OCI-LY3 (cell line): ENCODE measurements around the gene NR0B2.
A peak's percentile ranks its signal among the peaks of the same experiment; 100 is the strongest.

Experiments
- H2AFZ ChIP-seq: fragments of 200-600, 300-600 bp; shearing (Covaris generic); 2 replicates; pipeline ENCODE4 v1.6.0; 2014; ENCODE audit warnings: antibody characterized with exemption, low read depth, low read length
- H3K27ac ChIP-seq: fragments of 200-600, 300-600 bp; sonication (generic); 2 replicates; pipeline ENCODE4 v1.5.1; 2014; ENCODE audit warnings: mild to moderate bottlenecking, low read length, moderate library complexity, mixed read lengths
- H3K27me3 ChIP-seq: fragments of 200-600, 300-600 bp; sonication (generic); 2 replicates; pipeline ENCODE4 v1.6.1; 2014; ENCODE audit warnings: low read depth, low read length, mixed read lengths
- H3K36me3 ChIP-seq: fragments of 200-600, 300-600 bp; sonication (generic); replicated peaks from 2 replicates; pipeline ENCODE3; 2014; ENCODE audit warnings: low read depth, low read length, mixed read lengths
- H3K4me1 ChIP-seq: fragments of 300-600, 200-600 bp; sonication (generic); 2 replicates; pipeline ENCODE4 v1.6.1; 2014; ENCODE audit warnings: low read length, mixed read lengths
- H3K4me2 ChIP-seq: fragments of 200-600, 300-600 bp; sonication (generic); 2 replicates; pipeline ENCODE4 v1.6.1; 2014; ENCODE audit warnings: low read length, mixed read lengths
- H3K4me3 ChIP-seq: fragments of 300-600, 200-600 bp; sonication (generic); 2 replicates; pipeline ENCODE4 v1.5.1; 2014; ENCODE audit warnings: antibody characterized with exemption, mild to moderate bottlenecking, low read length, moderate library complexity
- H3K79me2 ChIP-seq: fragments of 300-600, 200-600 bp; shearing (Covaris generic); 2 replicates; pipeline ENCODE4 v1.6.1; 2014; ENCODE audit warnings: mild to moderate bottlenecking, low read length, mixed read lengths
- H3K9ac ChIP-seq: fragments of 300-600, 200-600 bp; shearing (Covaris generic); 2 replicates; pipeline ENCODE4 v1.6.0; 2014; ENCODE audit warnings: mild to moderate bottlenecking, low read length, moderate library complexity
- H3K9me3 ChIP-seq: fragments of 200-600, 300-600 bp; shearing (Covaris generic); 2 replicates; pipeline ENCODE4 v1.6.1; 2014; ENCODE audit warnings: low read length, mixed read lengths; ENCODE audit not compliant: insufficient read depth
- H4K20me1 ChIP-seq: fragments of 200-600, 300-600 bp; sonication (generic); 2 replicates; pipeline ENCODE4 v1.6.1; 2016; ENCODE audit warnings: low read length, mixed read lengths; ENCODE audit not compliant: insufficient read depth
- CTCF ChIP-seq: fragments of 200-600, 300-600 bp; sonication (generic); IDR thresholded peaks from 2 replicates; pipeline ENCODE4 v1.5.1; 2014; ENCODE audit warnings: antibody characterized with exemption, low read length, low read depth
- EZH2phosphoT487 ChIP-seq: fragments of 200-600 bp; shearing (Covaris generic); IDR thresholded peaks from 2 replicates; pipeline ENCODE4 v1.6.1; 2018; ENCODE audit warnings: antibody characterized with exemption, mixed run types, low read depth

The NR0B2 gene

DNA sequence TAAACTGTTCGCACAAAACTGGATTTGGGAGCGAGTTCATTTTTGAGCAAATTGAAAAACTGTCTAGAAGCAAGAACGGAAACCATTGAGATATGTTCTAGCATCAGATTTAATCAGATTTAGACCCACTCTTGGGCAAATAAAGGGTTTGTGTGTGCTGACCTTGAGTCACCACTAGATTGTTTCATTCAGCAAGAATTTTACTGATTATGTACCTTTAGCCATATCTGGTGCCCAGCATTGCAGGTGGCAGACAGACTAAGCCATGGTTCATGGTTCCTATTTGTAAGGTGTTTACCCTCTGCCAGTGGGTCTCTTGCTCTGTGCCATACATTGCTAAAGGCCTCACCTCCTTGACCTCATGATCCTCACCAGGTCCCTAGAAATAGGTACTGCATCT is 9.1 kb upstream of the NR0B2 start:
- Histone ChIP-seq H2AFZ (no peak overlapping the region), H4K20me1 (no peaks in the 10 kb centered on the region), H3K27me3 (no peaks in the 10 kb centered on the region), H3K4me2 (peak overlapping the region; percentile 90), H3K9me3 (no peaks in the 10 kb centered on the region), H3K4me1 (peaks cover 14% of the 10 kb centered on the region), H3K9ac (peak overlapping the region; percentile 88), H3K79me2 (peaks cover 38% of the 10 kb centered on the region), H3K4me3 (peak overlapping the region; percentile 80), H3K36me3 (peaks cover 4% of the 10 kb centered on the region), H3K27ac (no peak overlapping the region)
- no peak for TF ChIP-seq CTCF
- no peak for TF ChIP-seq EZH2phosphoT487

DNA sequence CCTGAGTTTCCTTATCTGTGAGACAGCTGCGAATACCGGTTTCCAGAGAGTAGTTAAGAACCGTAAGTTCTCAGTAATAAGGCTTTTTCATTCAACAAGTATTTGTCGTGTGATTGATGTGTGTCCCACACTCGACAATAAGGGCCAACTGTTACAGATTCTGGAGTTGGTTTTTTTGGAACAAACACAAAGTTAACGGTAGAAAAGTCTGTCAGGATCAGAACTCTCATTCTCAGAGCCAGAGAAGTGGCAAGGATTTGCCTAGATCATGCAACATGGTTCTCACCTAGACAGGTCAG is 8.6 kb upstream of the NR0B2 start:
- peak overlapping the region; percentile 90 for H3K4me2 ChIP-seq
- peak overlapping the region; percentile 88 for H3K9ac ChIP-seq
- peaks cover 14% of the 10 kb centered on the region for H3K4me1 ChIP-seq
- peaks cover 38% of the 10 kb centered on the region for H3K79me2 ChIP-seq
- H3K4me3 ChIP-seq, result peak overlapping the region; percentile 80
- H3K9me3 ChIP-seq, result no peaks in the 10 kb centered on the region
- no peaks in the 10 kb centered on the region for H3K27me3 ChIP-seq
- peak overlapping the region; percentile 46; the same call in 1 of the 2 replicates for H3K27ac ChIP-seq
- no peaks in the 10 kb centered on the region for H4K20me1 ChIP-seq
- peaks cover 4% of the 10 kb centered on the region for H3K36me3 ChIP-seq
- no peak for TF ChIP-seq EZH2phosphoT487
- no peak for TF ChIP-seq CTCF
- no peak overlapping the region for H2AFZ ChIP-seq

- no peak for TF ChIP-seq CTCF
- TF ChIP-seq EZH2phosphoT487, result no peak
- peak within 1 kb of the TSS; percentile 69 for H2AFZ ChIP-seq
- H3K4me2 ChIP-seq, result peak within 1 kb of the TSS; percentile 90
- no peaks in the 10 kb centered on the region for H3K27me3 ChIP-seq
- peaks cover 4% of the 10 kb centered on the region for H3K36me3 ChIP-seq
- H3K27ac ChIP-seq, result peak within 1 kb of the TSS; percentile 46
- H3K4me3 ChIP-seq, result peak within 1 kb of the TSS; percentile 80
- no peaks in the 10 kb centered on the region for H4K20me1 ChIP-seq
- no peaks in the 10 kb centered on the region for H3K9me3 ChIP-seq
- peak within 1 kb of the TSS; percentile 88 for H3K9ac ChIP-seq
- peaks cover 35% of the 10 kb centered on the region for H3K79me2 ChIP-seq
- H3K4me1 ChIP-seq, result peaks cover 14% of the 10 kb centered on the region
Measured at GRCh38 chr1:26921540-26922430, 8.0 kb upstream of the NR0B2 start, which contains the start of gene NUDC. Gene NUDC, plus strand, starts transcription at chr1:26921743. Its CDS starts 106 bp downstream, at chr1:26921849.

- Histone ChIP-seq H2AFZ (peak overlapping the region; percentile 69; the same call in 1 of the 2 replicates), H3K27me3 (no peaks in the 10 kb centered on the region), H3K27ac (no peak overlapping the region), H3K9me3 (no peaks in the 10 kb centered on the region), H3K9ac (peak overlapping the region; percentile 48), H4K20me1 (no peaks in the 10 kb centered on the region), H3K79me2 (peaks cover 32% of the 10 kb centered on the region), H3K4me1 (peaks cover 14% of the 10 kb centered on the region), H3K4me3 (peak overlapping the region; percentile 80), H3K36me3 (peaks cover 4% of the 10 kb centered on the region), H3K4me2 (peak overlapping the region; percentile 82)
- TF ChIP-seq CTCF (no peak), EZH2phosphoT487 (no peak)
Measured at GRCh38 chr1:26921126-26921539, 7.4 kb upstream of the NR0B2 start.
